Chondrocyte (in vitro differentiated cells): Measurements from ENCODE around the gene CFAP77. TPM values are rescaled to one million over a fixed set of nuclear protein-coding genes. Genes with fewer than 3 reads are reported as not detected.

Source experiments
- DNase-seq: peaks from one replicate; pipeline ENCODE4 v3.0.0; 2021; ENCODE audit warnings: mixed read lengths, low spot score
- H3K27ac Mint-ChIP-seq: one replicate; pipeline ENCODE4 v1.8.0; 2021; ENCODE audit warnings: mild to moderate bottlenecking, moderate library complexity, mixed read lengths; ENCODE audit not compliant: unreplicated experiment
- H3K27me3 Mint-ChIP-seq: 2 replicates; pipeline ENCODE4 v1.8.0; 2021; ENCODE audit warnings: low read depth, mixed read lengths
- H3K36me3 Mint-ChIP-seq: 2 replicates; pipeline ENCODE4 v1.8.0; 2021; ENCODE audit warnings: low read depth, mixed read lengths
- H3K4me1 Mint-ChIP-seq: 2 replicates; pipeline ENCODE4 v1.8.0; 2021; ENCODE audit warnings: low read depth, mild to moderate bottlenecking, mixed read lengths
- H3K4me3 Mint-ChIP-seq: one replicate; pipeline ENCODE4 v1.8.0; 2021; ENCODE audit warnings: mild to moderate bottlenecking, moderate library complexity, mixed read lengths; ENCODE audit not compliant: unreplicated experiment
- H3K9me3 Mint-ChIP-seq: 2 replicates; pipeline ENCODE4 v1.8.0; 2021; ENCODE audit warnings: low read depth, mixed read lengths
- CTCF ChIP-seq: fragments of 200-600 bp; sonication (generic); IDR thresholded peaks from 2 replicates; pipeline ENCODE4 v1.5.0; 2021; ENCODE audit warnings: antibody characterized with exemption, mild to moderate bottlenecking, moderate library complexity
- total RNA-seq: library from RNA; stranded (reverse); gene quantifications from 3 replicates; pipeline ENCODE4 v1.2.1, GENCODE V29; 2021

CFAP77 gene
- total RNA-seq, 1 donor from 2014 or later: 0.47 TPM

DNA sequence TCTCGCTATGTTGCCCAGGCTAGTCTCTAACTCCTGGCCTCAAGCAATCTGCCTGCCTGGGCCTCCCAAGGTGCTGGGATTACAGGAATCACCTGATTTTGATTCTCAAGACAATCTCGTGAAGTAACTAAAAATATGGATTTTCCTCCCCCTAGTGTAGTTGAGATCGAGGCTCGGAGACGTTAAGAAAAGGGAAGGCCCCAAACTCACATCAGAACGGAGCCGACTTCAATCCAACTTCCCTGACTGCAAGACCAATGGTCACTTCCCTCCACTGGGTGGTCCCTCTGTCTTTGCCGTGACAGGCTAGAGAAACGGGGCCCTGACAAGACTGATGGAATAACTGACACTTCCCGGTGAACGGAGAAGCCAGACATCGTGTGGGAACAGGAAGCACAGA, 200.7 kb downstream of the CFAP77 start:
- H3K4me3 Mint-ChIP-seq: no peak overlapping the region
- TF ChIP-seq CTCF: no peak
- no peak overlapping the region for H3K27ac Mint-ChIP-seq
- no peaks in the 10 kb centered on the region for H3K9me3 Mint-ChIP-seq
- no peaks in the 10 kb centered on the region for H3K27me3 Mint-ChIP-seq
- peaks cover 56% of the 10 kb centered on the region for H3K36me3 Mint-ChIP-seq
- no peaks in the 10 kb centered on the region for H3K4me1 Mint-ChIP-seq
- no peak for DNase-seq

DNA sequence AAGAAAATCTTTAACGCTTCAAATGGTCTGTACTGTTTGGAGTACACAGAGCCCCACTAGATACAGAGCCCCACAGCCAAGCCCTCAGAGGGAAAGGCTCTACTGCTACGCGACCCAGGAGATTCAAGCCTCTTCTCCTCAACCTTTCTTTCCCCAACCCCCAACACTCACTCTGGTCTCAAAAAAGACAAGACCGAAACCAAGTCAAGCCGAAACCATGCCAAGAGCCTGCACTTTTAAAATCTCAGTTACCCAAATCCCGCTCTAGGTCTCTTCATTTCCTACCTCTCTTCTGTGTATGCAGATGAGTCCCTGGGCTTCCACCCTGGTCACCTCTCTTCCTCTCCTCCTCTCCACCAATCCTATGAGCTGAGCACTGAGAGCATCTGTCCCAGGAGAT, 204.3 kb downstream of the CFAP77 start:
- H3K36me3 Mint-ChIP-seq: peaks cover 65% of the 10 kb centered on the region
- H3K4me1 Mint-ChIP-seq: no peaks in the 10 kb centered on the region
- H3K27ac Mint-ChIP-seq: no peak overlapping the region
- TF ChIP-seq CTCF: no peak
- H3K27me3 Mint-ChIP-seq: no peaks in the 10 kb centered on the region
- DNase-seq: no peak
- no peaks in the 10 kb centered on the region for H3K9me3 Mint-ChIP-seq
- H3K4me3 Mint-ChIP-seq: no peak overlapping the region

DNA sequence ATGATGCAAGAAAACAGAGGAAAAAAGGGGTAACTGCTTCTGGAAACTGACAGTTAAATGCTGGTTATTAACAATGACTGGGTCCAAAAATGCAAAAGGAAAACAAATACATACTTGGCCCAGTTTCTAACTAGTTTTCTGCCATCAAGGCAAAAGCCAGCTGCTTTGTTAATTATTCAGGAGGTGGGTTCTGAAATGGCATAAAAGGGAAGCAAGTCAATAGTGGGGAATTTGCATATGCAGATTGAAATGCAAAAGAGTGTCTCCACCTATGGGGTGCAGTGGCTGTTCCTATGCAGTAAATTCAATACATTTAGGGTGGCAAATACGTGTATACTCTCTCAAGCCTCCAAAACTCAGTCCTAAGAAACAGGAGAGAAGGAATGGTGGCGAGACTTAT, 205.8 kb downstream of the CFAP77 start:
- no peak for TF ChIP-seq CTCF
- Mint-ChIP-seq H3K36me3 (peaks cover 56% of the 10 kb centered on the region), H3K27me3 (no peaks in the 10 kb centered on the region), H3K27ac (no peak overlapping the region), H3K4me1 (no peaks in the 10 kb centered on the region), H3K9me3 (no peaks in the 10 kb centered on the region), H3K4me3 (no peak overlapping the region)
- no peak for DNase-seq

DNA sequence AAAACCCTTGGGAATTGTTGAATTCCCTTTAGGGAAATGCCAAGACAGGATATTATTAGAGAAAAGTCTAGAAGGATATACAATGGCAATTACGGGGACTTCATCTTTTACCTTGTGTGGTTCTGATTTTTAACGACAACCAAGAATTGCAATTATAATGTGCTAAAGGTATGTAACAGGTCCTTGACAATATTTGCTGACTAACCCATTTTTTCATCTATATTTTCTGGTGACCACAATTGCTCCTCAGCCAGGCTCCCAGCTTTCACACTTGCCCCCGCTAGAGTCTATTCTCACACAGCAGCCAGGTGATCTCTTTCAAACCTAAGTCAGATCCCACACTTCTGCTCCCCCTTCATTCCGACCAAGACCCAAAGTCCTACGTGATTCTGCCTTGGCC, 206.7 kb downstream of the CFAP77 start:
- Mint-ChIP-seq H3K27ac (no peak overlapping the region), H3K27me3 (no peaks in the 10 kb centered on the region)

GRCh38 chr9:132622159-132622558, 212.1 kb downstream of the CFAP77 start:
- Mint-ChIP-seq H3K4me3 (no peak overlapping the region), H3K9me3 (no peaks in the 10 kb centered on the region), H3K36me3 (peaks cover 30% of the 10 kb centered on the region), H3K27me3 (no peaks in the 10 kb centered on the region), H3K4me1 (peaks cover 6% of the 10 kb centered on the region), H3K27ac (no peak overlapping the region)
- DNase-seq: no peak
- no peak for TF ChIP-seq CTCF

More for the DNA sequence above, 206.7 kb downstream of the CFAP77 start:
- no peaks in the 10 kb centered on the region for H3K9me3 Mint-ChIP-seq
- H3K36me3 Mint-ChIP-seq: peaks cover 49% of the 10 kb centered on the region
- TF ChIP-seq CTCF: no peak
- H3K4me1 Mint-ChIP-seq: no peaks in the 10 kb centered on the region
- no peak overlapping the region for H3K4me3 Mint-ChIP-seq
- no peak for DNase-seq

Other genes starting within 250 kb of the CFAP77 start
- 3.0 to 4.8 TPM (median 3.4 TPM) in 3 replicates for gene NTNG2, start 248.2 kb upstream of the CFAP77 start, total RNA-seq
- 40.0 to 44.7 TPM (median 42.5 TPM) in 3 replicates for gene SETX, start 55.2 kb upstream of the CFAP77 start, total RNA-seq
- 7.1 to 10.7 TPM (median 8.9 TPM) in 3 replicates for gene TTF1, start 3.4 kb upstream of the CFAP77 start, total RNA-seq
- not detected in 3 replicates for gene BARHL1, start 172.4 kb downstream of the CFAP77 start, total RNA-seq